OCI-LY1 (cell line): ENCODE results near the gene KRTAP20-3.

Experiments used
- EZH2 ChIP-seq: fragments of 200-600 bp; sonication (generic), shearing (Covaris generic); IDR thresholded peaks from 2 replicates; pipeline ENCODE4 v1.8.0; 2017; ENCODE audit warnings: borderline replicate concordance, mixed run types, mild to moderate bottlenecking, antibody characterized with exemption, low read length, moderate library complexity, mixed read lengths
- TF ChIP-seq, protein P1 (sequence below): fragments of 200-600 bp; sonication (generic), shearing (Covaris generic); IDR thresholded peaks from 2 replicates; pipeline ENCODE4 v1.5.1; 2017; ENCODE audit warnings: mild to moderate bottlenecking, antibody characterized with exemption, low read length, moderate library complexity, mixed read lengths

DNA sequence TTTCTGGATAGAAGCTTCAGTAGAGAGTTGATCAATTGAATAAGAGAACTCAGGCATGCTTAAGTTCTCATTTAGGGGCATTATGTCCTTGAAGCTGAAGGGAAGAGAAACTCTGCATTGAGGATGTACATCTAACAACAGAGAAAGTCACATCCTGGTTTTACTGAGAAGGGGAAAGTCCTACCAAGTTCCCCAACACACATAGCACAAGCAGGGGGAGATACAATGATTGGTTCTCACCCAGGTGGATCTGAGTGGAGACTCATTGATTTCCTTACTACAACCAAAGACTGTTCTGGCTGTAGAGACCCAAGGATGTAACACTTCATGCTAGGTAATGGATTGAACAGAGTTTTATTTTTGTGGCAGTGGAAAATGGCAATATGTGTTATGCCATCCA, 27.5 kb upstream of the KRTAP20-3 start:
- TF ChIP-seq, protein P1, sequence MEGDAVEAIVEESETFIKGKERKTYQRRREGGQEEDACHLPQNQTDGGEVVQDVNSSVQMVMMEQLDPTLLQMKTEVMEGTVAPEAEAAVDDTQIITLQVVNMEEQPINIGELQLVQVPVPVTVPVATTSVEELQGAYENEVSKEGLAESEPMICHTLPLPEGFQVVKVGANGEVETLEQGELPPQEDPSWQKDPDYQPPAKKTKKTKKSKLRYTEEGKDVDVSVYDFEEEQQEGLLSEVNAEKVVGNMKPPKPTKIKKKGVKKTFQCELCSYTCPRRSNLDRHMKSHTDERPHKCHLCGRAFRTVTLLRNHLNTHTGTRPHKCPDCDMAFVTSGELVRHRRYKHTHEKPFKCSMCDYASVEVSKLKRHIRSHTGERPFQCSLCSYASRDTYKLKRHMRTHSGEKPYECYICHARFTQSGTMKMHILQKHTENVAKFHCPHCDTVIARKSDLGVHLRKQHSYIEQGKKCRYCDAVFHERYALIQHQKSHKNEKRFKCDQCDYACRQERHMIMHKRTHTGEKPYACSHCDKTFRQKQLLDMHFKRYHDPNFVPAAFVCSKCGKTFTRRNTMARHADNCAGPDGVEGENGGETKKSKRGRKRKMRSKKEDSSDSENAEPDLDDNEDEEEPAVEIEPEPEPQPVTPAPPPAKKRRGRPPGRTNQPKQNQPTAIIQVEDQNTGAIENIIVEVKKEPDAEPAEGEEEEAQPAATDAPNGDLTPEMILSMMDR: no peak
- no peak for TF ChIP-seq EZH2
